ENCODE measurements around the gene ARMC8.

Gene ARMC8

DNA sequence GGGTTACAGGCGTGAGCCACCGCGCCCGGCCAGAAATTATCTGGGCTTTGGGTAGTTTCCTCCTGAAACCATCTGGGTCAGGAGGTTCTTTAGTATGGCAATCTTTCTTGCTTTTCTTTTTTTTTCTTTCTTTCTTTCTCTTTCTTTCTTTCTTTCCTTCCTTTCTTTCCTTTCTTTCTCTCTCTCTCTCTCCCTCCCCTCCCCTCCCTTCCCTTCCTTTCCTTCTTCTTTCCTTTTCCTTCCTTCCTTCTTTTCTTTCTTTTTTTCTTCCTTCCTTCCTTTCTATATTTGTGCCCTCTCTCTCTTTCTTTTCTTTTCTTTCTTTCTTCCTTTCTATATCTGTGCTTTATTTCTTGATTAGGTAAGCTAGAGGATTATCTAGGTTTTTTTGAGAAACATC is 29.4 kb upstream of the ARMC8 start (continued):
- TF ChIP-seq POU6F1 (CRISPR knock-in tag; IDR thresholded peaks at IDR 0.05; ENCODE audit: borderline replicate concordance, low read depth) = no peak

GRCh38 chr3:138165061-138165460 is 22.0 kb upstream of the ARMC8 start:
- no peak for TF ChIP-seq ZFP30 (CRISPR knock-in tag; IDR thresholded peaks at IDR 0.05)
- TF ChIP-seq ZNF70 (CRISPR knock-in tag; IDR thresholded peaks at IDR 0.05) = no peak
- no peak for TF ChIP-seq ZNF565 (CRISPR knock-in tag; conservative IDR thresholded peaks at IDR 0.05; ENCODE audit: low read depth)
- no peak for TF ChIP-seq TCF4 (CRISPR knock-in tag; IDR thresholded peaks at IDR 0.05; ENCODE audit: borderline replicate concordance)
- TF ChIP-seq, protein P1, sequence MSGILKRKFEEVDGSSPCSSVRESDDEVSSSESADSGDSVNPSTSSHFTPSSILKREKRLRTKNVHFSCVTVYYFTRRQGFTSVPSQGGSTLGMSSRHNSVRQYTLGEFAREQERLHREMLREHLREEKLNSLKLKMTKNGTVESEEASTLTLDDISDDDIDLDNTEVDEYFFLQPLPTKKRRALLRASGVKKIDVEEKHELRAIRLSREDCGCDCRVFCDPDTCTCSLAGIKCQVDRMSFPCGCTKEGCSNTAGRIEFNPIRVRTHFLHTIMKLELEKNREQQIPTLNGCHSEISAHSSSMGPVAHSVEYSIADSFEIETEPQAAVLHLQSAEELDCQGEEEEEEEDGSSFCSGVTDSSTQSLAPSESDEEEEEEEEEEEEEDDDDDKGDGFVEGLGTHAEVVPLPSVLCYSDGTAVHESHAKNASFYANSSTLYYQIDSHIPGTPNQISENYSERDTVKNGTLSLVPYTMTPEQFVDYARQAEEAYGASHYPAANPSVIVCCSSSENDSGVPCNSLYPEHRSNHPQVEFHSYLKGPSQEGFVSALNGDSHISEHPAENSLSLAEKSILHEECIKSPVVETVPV (CRISPR knock-in tag; IDR thresholded peaks at IDR 0.05) = no peak
- no peak for TF ChIP-seq SNAI2 (CRISPR knock-in tag; IDR thresholded peaks at IDR 0.05)
- TF ChIP-seq ARNTL (CRISPR knock-in tag; IDR thresholded peaks at IDR 0.05; ENCODE audit: borderline replicate concordance, low read depth) = no peak
- TF ChIP-seq GLIS3 (CRISPR knock-in tag; IDR thresholded peaks at IDR 0.05) = no peak
- no peak for TF ChIP-seq ISL1 (CRISPR knock-in tag; IDR thresholded peaks at IDR 0.05)
- TF ChIP-seq, protein P2, sequence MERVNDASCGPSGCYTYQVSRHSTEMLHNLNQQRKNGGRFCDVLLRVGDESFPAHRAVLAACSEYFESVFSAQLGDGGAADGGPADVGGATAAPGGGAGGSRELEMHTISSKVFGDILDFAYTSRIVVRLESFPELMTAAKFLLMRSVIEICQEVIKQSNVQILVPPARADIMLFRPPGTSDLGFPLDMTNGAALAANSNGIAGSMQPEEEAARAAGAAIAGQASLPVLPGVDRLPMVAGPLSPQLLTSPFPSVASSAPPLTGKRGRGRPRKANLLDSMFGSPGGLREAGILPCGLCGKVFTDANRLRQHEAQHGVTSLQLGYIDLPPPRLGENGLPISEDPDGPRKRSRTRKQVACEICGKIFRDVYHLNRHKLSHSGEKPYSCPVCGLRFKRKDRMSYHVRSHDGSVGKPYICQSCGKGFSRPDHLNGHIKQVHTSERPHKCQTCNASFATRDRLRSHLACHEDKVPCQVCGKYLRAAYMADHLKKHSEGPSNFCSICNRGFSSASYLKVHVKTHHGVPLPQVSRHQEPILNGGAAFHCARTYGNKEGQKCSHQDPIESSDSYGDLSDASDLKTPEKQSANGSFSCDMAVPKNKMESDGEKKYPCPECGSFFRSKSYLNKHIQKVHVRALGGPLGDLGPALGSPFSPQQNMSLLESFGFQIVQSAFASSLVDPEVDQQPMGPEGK (CRISPR knock-in tag; IDR thresholded peaks at IDR 0.05; ENCODE audit: borderline replicate concordance) = no peak
- TF ChIP-seq TOX (CRISPR knock-in tag; IDR thresholded peaks at IDR 0.05; ENCODE audit: borderline replicate concordance) = no peak
- no peak for TF ChIP-seq ZNF8 (CRISPR knock-in tag; IDR thresholded peaks at IDR 0.05)
- TF ChIP-seq BACH2 (CRISPR knock-in tag; IDR thresholded peaks at IDR 0.05; ENCODE audit: borderline replicate concordance) = no peak
- TF ChIP-seq CSDC2 (CRISPR knock-in tag; IDR thresholded peaks at IDR 0.05) = no peak
- no peak for TF ChIP-seq ZFP3 (CRISPR knock-in tag; IDR thresholded peaks at IDR 0.05)
- TF ChIP-seq POU6F1 (CRISPR knock-in tag; IDR thresholded peaks at IDR 0.05; ENCODE audit: borderline replicate concordance, low read depth) = no peak
- no peak for TF ChIP-seq ZC3H10 (CRISPR knock-in tag; IDR thresholded peaks at IDR 0.05)
- no peak for TF ChIP-seq RARB (CRISPR knock-in tag; IDR thresholded peaks at IDR 0.05)
- TF ChIP-seq ESRRG (CRISPR knock-in tag; IDR thresholded peaks at IDR 0.05) = no peak
- no peak for TF ChIP-seq PPARA (CRISPR knock-in tag; IDR thresholded peaks at IDR 0.05; ENCODE audit: borderline replicate concordance)
- ATAC-seq = no peak

DNA sequence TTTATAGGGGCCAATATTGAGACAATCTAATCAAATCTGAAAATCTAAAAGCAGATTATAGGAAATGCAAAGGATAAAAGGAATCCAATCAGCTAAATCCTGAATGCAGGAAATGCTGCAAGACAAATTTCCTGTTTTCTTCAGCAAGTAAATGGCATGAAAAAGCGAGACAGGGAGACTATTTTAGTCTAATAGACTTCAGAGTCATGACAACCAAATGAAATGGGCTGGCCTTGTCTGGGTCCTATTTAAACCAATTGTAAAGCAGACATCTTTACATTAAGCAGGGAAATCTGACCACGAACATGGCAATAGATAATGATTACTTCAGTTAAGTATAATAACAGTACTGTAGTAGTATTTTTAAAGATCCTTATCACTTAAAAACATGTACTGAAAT is 14.5 kb upstream of the ARMC8 start:
- TF ChIP-seq CSDC2 (CRISPR knock-in tag; IDR thresholded peaks at IDR 0.05) (no peak), SNAI2 (CRISPR knock-in tag; IDR thresholded peaks at IDR 0.05) (no peak), ZNF8 (CRISPR knock-in tag; IDR thresholded peaks at IDR 0.05) (no peak), ZC3H10 (CRISPR knock-in tag; IDR thresholded peaks at IDR 0.05) (no peak), OSR1 (CRISPR knock-in tag; IDR thresholded peaks at IDR 0.05) (no peak)
- no peak for ATAC-seq

GRCh38 chr3:138173769-138174420 is 13.2 kb upstream of the ARMC8 start:
- no peak for TF ChIP-seq CREB5 (CRISPR knock-in tag; IDR thresholded peaks at IDR 0.05; ENCODE audit: low read depth)
- TF ChIP-seq PPARA (CRISPR knock-in tag; IDR thresholded peaks at IDR 0.05; ENCODE audit: borderline replicate concordance) = no peak
- no peak for TF ChIP-seq TOX (CRISPR knock-in tag; IDR thresholded peaks at IDR 0.05; ENCODE audit: borderline replicate concordance)
- no peak for TF ChIP-seq BACH2 (CRISPR knock-in tag; IDR thresholded peaks at IDR 0.05; ENCODE audit: borderline replicate concordance)
- TF ChIP-seq, protein P3, sequence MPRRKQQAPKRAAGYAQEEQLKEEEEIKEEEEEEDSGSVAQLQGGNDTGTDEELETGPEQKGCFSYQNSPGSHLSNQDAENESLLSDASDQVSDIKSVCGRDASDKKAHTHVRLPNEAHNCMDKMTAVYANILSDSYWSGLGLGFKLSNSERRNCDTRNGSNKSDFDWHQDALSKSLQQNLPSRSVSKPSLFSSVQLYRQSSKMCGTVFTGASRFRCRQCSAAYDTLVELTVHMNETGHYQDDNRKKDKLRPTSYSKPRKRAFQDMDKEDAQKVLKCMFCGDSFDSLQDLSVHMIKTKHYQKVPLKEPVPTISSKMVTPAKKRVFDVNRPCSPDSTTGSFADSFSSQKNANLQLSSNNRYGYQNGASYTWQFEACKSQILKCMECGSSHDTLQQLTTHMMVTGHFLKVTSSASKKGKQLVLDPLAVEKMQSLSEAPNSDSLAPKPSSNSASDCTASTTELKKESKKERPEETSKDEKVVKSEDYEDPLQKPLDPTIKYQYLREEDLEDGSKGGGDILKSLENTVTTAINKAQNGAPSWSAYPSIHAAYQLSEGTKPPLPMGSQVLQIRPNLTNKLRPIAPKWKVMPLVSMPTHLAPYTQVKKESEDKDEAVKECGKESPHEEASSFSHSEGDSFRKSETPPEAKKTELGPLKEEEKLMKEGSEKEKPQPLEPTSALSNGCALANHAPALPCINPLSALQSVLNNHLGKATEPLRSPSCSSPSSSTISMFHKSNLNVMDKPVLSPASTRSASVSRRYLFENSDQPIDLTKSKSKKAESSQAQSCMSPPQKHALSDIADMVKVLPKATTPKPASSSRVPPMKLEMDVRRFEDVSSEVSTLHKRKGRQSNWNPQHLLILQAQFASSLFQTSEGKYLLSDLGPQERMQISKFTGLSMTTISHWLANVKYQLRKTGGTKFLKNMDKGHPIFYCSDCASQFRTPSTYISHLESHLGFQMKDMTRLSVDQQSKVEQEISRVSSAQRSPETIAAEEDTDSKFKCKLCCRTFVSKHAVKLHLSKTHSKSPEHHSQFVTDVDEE (CRISPR knock-in tag; IDR thresholded peaks at IDR 0.05) = no peak
- no peak for TF ChIP-seq SNAI2 (CRISPR knock-in tag; IDR thresholded peaks at IDR 0.05)
- ATAC-seq = peak; percentile 44
